WERI-Rb-1 (cell line): ENCODE results near the gene MCRS1.

Experiments
- DNase-seq: peaks from one replicate; pipeline ENCODE4 v3.0.0-alpha.2; 2020
- H3K27ac ChIP-seq: fragments of 250-450 bp; sonication (Bioruptor Pico); 2 replicates; pipeline ENCODE4 v1.5.1; 2020; ENCODE audit warnings: mild to moderate bottlenecking, moderate library complexity
- H3K27me3 ChIP-seq: fragments of 250-450 bp; sonication (Bioruptor Pico); 2 replicates; pipeline ENCODE4 v1.5.1; 2021; ENCODE audit warnings: mild to moderate bottlenecking, low read depth, moderate library complexity; ENCODE audit not compliant: insufficient read depth, severe bottlenecking
- H3K36me3 ChIP-seq: fragments of 250-450 bp; sonication (Bioruptor Pico); 2 replicates; pipeline ENCODE4 v1.5.1; 2020; ENCODE audit warnings: mild to moderate bottlenecking, moderate library complexity
- H3K4me3 ChIP-seq: 2 replicates; pipeline ENCODE4 v1.5.1; 2011; ENCODE audit warnings: low read depth, mild to moderate bottlenecking, control low read depth, low read length
- H3K9me3 ChIP-seq: fragments of 250-450 bp; sonication (Bioruptor Pico); 2 replicates; pipeline ENCODE4 v1.5.1; 2021; ENCODE audit warnings: mild to moderate bottlenecking, moderate library complexity; ENCODE audit not compliant: severe bottlenecking
- CTCF ChIP-seq: IDR thresholded peaks from 2 replicates; pipeline ENCODE4 v1.5.1; 2011; ENCODE audit warnings: low read depth, mild to moderate bottlenecking, control low read depth, inconsistent platforms, low read length

The MCRS1 gene

GRCh38 chr12:49559011-49559675, 8.8 kb downstream of the MCRS1 start:
- Histone ChIP-seq H3K27ac (no peak overlapping the region), H3K27me3 (no peaks in the 10 kb centered on the region), H3K4me3 (no peak overlapping the region), H3K9me3 (no peaks in the 10 kb centered on the region), H3K36me3 (peaks cover 80% of the 10 kb centered on the region)
- no peak for TF ChIP-seq CTCF
- DNase-seq: no peak

GRCh38 chr12:49558526-49558925, 9.4 kb downstream of the MCRS1 start:
- H3K27ac ChIP-seq: no peak overlapping the region
- no peak for TF ChIP-seq CTCF
- peaks cover 73% of the 10 kb centered on the region for H3K36me3 ChIP-seq
- no peak overlapping the region for H3K4me3 ChIP-seq
- no peaks in the 10 kb centered on the region for H3K9me3 ChIP-seq
- no peaks in the 10 kb centered on the region for H3K27me3 ChIP-seq
- no peak for DNase-seq

GRCh38 chr12:49557917-49558215, 10.1 kb downstream of the MCRS1 start:
- peak; percentile 39; the same call in 1 of the 2 replicates for TF ChIP-seq CTCF

GRCh38 chr12:49557187-49557916, 10.6 kb downstream of the MCRS1 start:
- DNase-seq: no peak
- no peak for TF ChIP-seq CTCF
- H3K4me3 ChIP-seq: no peak overlapping the region
- H3K27me3 ChIP-seq: no peaks in the 10 kb centered on the region
- no peak overlapping the region for H3K27ac ChIP-seq
- H3K9me3 ChIP-seq: no peaks in the 10 kb centered on the region
- H3K36me3 ChIP-seq: peaks cover 62% of the 10 kb centered on the region

More at GRCh38 chr12:49557917-49558215, 10.1 kb downstream of the MCRS1 start:
- Histone ChIP-seq H3K36me3 (peaks cover 67% of the 10 kb centered on the region), H3K4me3 (no peak overlapping the region), H3K27me3 (no peaks in the 10 kb centered on the region), H3K27ac (no peak overlapping the region), H3K9me3 (no peaks in the 10 kb centered on the region)
- DNase-seq: no peak

GRCh38 chr12:49556391-49557186, 11.4 kb downstream of the MCRS1 start:
- no peak for TF ChIP-seq CTCF
- Histone ChIP-seq H3K4me3 (no peak overlapping the region), H3K36me3 (peaks cover 54% of the 10 kb centered on the region), H3K9me3 (no peaks in the 10 kb centered on the region), H3K27me3 (no peaks in the 10 kb centered on the region), H3K27ac (no peak overlapping the region)
- DNase-seq: no peak
